Stimulated activated CD4-positive, alpha-beta T cell treated with anti-CD3 and anti-CD28 coated beads, Interleukin-12 subunit alpha, Interleukin-12 subunit beta, amount 100 ng/mL, for 48 hours (primary cell): ENCODE measurements around the gene PLEKHA3.
A peak's percentile ranks its signal among the peaks of the same experiment; 100 is the strongest.

Source experiments
- DNase-seq, 3 donors: peaks; one replicate each; pipeline ENCODE4 v3.0.0-alpha.2; 2020; ENCODE audit warnings: low read depth in 2 of 3, low spot score in 1 of 3

Gene PLEKHA3

DNA sequence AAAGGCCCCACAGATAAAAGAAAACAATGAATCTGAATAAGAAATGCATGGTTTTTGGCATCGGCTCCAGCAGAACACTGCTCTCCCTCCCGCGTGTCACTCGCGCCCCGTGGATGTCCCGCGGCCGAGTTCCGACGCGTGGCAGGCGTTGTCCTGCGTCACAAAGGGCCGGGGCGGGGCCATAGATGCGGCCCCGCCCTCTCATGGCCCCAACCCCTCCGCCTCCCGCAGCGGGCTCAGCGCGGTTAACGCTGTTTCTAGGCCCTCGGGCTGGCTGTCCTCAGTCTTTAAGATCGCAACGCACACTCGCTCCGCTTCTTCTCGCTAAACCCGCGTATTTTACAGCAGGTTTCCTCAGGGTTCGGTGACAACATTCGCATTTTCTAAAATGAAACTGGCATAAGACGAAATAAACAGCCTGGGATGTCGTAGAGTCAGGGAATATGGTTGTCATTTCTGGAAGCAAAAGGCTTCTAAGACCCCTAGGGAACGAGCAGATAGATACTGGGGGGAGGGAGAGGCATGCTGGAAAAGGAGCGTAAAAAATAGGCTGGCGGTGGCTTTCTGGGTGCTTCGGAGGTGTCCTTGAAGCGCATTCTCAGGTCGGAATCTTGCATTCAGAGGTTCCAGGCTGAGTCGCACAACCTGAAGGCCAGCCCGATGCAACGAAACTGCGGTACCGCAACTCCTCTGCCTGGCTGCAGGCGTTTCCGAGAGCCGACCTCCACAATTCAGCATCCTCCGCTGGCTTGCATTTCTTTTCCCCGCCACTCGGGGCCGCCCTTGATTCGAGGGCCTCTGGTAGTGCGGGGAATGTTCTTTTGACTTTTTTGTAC lies 1.6 kb upstream of the PLEKHA3 start, which contains the start of gene FKBP7:
FKBP7 (minus strand) TSS at position 162 of the 836 bp plus-strand sequence; CDS start at position 61, 101 bp downstream.
- DNase-seq, result peak; percentile 59 to 71 (median 67)

DNA sequence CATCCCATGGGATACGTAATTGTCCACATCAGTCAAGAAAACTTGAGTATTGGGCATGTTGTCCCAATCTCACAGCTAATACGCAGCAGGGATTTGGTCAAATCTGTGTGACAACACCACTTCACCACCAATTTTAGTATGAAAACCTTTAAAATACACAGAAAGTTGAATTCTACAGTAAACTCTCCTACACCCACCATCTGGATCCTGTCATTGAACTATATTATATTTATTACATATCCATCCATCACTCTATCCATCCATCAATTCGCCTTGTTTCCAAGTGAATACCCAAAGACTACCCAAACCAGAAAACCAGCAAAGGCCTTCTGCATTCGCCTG lies 1.0 kb upstream of the PLEKHA3 start:
- peak in 1 of 3 donors; percentile 7 for DNase-seq

- no peak for DNase-seq
Measured at GRCh38 chr2:178479758-178480226, 465 bp upstream of the PLEKHA3 start.

- no peak for DNase-seq
Measured at GRCh38 chr2:178482437-178482836, 2.2 kb downstream of the PLEKHA3 start.

DNA sequence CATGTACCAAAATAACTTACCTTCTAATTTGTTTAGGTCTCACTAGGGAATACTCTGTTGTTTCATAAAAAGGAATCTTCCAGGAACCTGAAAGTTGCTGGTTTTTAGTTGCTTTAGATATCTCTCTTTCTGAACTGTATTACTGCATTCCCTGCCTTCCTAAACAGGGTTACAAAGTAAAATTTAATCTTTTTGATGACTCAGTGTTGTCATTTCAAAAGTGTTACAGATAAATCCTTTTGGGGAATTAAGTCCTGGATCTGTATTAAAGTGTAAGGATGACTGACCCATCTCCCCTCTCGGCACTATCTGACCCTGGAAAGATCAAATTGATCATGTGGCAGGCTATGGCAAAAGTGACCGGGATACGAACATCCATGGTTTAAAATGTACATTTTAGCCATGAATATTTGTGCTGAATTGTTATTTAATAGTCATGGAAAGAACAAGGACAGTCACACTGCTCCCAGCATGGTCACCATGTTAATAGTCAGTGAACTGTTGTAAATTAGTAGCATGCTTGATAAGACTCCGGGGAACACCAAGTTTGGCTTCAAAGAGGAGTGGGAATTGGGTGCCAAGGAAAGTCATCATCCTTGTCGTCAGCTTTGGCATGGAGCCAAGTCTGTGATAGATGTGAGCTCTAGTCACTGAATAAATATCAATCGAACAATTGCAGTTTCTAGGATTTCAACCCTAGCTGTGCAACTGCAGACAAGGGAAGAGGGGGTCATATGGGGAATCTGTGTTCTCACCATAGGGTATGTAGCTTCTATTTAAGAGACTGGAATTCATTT lies 4.2 kb downstream of the PLEKHA3 start:
- no peak for DNase-seq

DNA sequence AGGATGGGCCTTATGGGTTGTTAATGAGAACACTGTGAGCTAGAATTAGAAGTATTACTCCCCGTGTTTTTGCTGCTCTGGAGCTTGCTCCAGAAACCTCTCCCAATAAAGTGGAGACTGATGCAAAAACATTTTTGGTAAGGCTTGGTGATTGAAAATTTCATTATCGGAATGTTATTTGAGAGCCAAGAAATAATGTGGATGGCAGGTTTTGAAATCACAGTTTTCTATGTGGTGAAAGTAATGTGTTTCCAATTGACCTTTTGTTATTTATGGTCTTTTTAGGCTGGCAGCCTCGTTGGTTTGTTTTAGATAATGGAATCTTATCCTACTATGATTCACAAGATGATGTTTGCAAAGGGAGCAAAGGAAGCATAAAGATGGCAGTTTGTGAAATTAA lies 5.1 kb downstream of the PLEKHA3 start:
- no peak for DNase-seq

- no peak for DNase-seq
Measured at GRCh38 chr2:178491612-178492011, 11.4 kb downstream of the PLEKHA3 start.

- no peak for DNase-seq
Measured at GRCh38 chr2:178496049-178496448, 15.8 kb downstream of the PLEKHA3 start.

- DNase-seq, result no peak
Measured at GRCh38 chr2:178498137-178498536, 17.9 kb downstream of the PLEKHA3 start.

- no peak for DNase-seq
Measured at GRCh38 chr2:178499640-178500039, 19.4 kb downstream of the PLEKHA3 start.

DNA sequence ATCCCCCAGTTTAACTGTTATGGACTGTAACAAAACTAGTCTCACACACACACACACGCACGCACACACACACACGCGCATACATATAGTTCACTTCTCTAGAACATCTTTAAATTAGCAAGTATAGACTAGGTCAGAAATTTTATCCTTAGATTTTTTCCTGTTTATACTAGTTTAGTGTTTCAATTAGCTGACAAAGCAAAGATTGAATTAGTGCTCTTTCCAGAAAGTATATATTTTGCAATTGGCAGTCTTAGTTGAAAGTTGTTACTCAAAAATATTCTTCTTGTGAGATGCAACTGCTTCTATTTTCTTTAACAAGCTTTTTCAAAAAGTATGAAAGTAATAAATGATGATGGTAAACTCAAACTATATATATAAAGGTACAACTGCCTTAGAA lies 22.5 kb downstream of the PLEKHA3 start:
- DNase-seq, result no peak

- no peak for DNase-seq
Measured at GRCh38 chr2:178506101-178506500, 25.8 kb downstream of the PLEKHA3 start.

- no peak for DNase-seq
Measured at GRCh38 chr2:178506524-178506923, 26.3 kb downstream of the PLEKHA3 start.

GRCh38 chr2:178506949-178507348 lies 26.7 kb downstream of the PLEKHA3 start:
- DNase-seq, result no peak

DNA sequence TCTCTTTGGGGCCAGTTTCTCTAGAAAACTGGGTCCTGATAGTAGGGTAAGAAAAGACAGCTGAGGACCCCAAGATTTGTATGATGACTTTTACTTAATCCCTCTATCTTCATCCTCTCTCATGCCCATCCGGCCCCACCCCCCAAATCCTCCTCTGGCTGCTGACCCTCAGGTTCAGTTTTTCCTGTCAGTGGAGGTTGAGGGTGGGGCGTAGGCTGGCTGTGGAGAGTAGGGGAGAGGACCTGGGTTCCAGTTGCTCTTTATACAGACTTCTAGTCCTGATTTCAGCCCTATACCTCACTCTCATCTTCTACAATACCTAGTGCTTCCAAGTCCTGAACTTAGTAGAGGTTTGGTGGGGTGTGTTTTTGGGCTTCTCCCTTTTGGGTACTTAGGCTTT lies 28.4 kb downstream of the PLEKHA3 start:
- DNase-seq, result no peak

DNA sequence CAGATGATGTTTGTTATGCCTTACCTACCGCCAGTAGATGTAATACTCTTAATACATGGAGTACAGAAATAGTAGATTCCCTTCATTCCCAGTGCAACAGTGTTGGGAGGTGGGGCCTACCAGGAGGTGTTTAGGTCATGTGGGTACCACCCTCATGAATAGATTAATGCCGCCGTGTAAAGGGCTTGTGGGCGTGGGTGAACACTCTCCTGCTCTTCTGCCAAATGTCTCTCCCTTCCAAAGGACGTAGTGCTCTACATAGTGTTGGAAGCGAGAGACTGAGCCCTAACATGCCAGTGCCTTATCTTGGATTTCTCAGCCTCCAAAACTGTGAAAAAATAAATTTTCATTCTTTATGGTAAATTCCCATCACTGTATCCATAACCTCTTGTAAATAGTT lies 30.1 kb downstream of the PLEKHA3 start:
- no peak for DNase-seq

GRCh38 chr2:178512484-178512883 lies 32.2 kb downstream of the PLEKHA3 start:
- no peak for DNase-seq

DNA sequence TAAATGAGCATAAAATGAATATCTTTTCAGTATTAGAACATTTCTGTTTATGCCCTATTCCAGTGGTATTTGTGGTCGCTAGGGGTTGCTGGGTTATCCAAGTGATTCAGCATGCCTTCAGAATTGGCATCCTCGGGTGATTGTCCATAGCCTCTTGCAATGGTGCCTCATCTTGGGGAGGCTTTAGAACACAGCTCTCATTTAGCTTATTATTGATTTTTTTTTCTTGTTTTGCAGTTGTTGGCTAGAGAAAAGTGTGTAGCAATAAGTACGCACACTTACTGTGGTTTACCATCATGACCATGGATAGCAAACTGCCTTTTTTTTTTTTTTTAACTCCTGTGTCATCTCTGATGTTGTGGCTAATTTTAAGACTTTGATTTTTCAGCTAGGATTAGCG lies 33.6 kb downstream of the PLEKHA3 start:
- no peak for DNase-seq

DNA sequence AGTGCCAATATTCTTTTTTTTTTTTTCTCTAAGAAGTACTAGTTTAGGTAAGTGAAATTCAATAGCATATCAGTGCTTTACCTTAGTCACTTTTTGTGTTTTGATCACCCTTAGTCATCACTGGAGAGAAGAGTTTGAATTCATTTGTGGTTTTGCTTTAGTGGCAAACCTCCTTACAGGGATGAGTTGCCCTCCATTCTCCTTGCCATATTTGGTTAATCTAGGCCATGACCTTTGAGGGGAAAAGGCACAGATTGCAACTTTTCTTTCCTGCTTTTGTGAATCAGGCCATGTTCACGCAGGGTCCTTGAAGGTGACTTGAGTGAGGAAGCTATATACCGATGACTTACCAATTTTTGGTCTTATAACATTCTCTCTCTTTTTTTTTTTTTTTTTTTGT lies 34.4 kb downstream of the PLEKHA3 start:
- peak; percentile 16 to 40 (median 37) for DNase-seq

GRCh38 chr2:178517496-178517895 lies 37.2 kb downstream of the PLEKHA3 start:
- no peak for DNase-seq

DNA sequence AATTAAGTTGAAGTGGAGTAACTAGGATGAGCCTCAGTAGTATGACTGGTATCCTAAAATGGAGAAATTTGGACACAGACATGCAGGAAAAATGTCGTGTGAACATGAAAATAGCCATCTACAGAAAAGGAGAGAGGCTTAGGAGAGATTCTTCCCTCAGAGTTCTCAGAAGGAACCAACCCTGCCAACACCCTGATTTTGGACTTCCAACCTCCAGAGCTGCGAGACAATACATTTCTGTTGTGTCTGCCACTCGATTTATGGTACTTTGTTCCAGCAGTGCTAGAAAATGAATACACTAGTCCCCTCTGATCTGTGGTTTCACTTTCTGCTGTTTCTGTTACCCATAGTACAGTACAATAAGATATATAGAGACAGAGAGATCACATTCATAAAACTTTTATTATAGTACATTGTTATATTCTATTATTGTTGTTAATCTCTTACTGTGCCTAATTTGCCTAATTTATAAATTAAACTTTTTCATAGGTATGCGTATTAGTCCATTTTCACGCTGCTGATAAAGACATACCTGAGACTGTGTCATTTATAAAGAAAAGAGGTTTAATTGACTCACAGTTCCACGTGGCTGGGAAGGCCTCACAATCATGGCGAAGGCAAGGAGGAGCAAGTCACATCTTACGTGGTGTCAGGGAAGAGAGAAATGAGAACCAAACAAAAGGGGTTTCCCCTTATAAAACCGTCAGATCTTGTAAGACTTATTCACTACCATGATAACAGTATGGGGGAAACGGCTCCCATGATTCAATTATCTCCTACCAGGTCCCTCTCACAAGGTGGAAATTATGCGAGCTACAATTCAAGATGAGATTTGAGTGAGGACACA lies 41.3 kb downstream of the PLEKHA3 start:
- peak; percentile 12 to 46 (median 37) for DNase-seq
